Esophagus (tissue), 2 donors: ENCODE measurements around the gene DNASE1L2. TPM values are rescaled to one million over a fixed set of nuclear protein-coding genes. Genes with fewer than 3 reads are reported as not detected.

Experiments used
- H3K27ac ChIP-seq, 2 donors: one replicate each; pipeline ENCODE4 v1.5.1; 2013; ENCODE audit warnings: low read depth in 2 of 2, mild to moderate bottlenecking in 2 of 2, inconsistent platforms in 1 of 2, low read length in 1 of 2, moderate library complexity in 1 of 2
- H3K27me3 ChIP-seq, 2 donors: one replicate each; pipeline ENCODE4 v1.6.1; 2013; ENCODE audit warnings: low read length in 2 of 2, control low read depth in 1 of 2, mild to moderate bottlenecking in 1 of 2; ENCODE audit not compliant: insufficient read depth in 2 of 2, control insufficient read depth in 1 of 2
- H3K36me3 ChIP-seq, 2 donors: one replicate each; pipeline ENCODE4 v1.6.1; 2013; ENCODE audit warnings: low read length in 1 of 2; ENCODE audit not compliant: control insufficient read depth in 2 of 2, insufficient read depth in 2 of 2
- H3K4me1 ChIP-seq, 2 donors: one replicate each; pipeline ENCODE4 v1.6.1; 2013; ENCODE audit warnings: low read length in 1 of 2; ENCODE audit not compliant: control insufficient read depth in 2 of 2, insufficient read depth in 2 of 2
- H3K4me3 ChIP-seq, 2 donors: one replicate each; pipeline ENCODE4 v1.5.1; 2013; ENCODE audit warnings: low read length in 2 of 2, mild to moderate bottlenecking in 2 of 2, low read depth in 1 of 2, moderate library complexity in 1 of 2
- H3K9me3 ChIP-seq, 2 donors: one replicate each; pipeline ENCODE4 v1.6.1; 2013; ENCODE audit warnings: mild to moderate bottlenecking in 2 of 2, low read depth in 1 of 2, low read length in 1 of 2, moderate library complexity in 1 of 2; ENCODE audit not compliant: control insufficient read depth in 2 of 2, insufficient read depth in 1 of 2
- WGBS, 2 donors: extraction: QIAGEN DNeasy Blood & Tissue Kit; methylation state at CpG; one replicate each; pipeline ENCODE4 v1.1.7; 2013; 5-methylcytosine and 5-hydroxymethylcytosine counted together
- polyA plus RNA-seq, 2 donors: library from polyadenylated mRNA; stranded (reverse); fragments of 200-250 nt; gene quantifications; one replicate each; pipeline ENCODE4 v1.2.3, GENCODE V29; 2013
- donor health status: healthy with polysubstance abuse.
- donor health status: Bipolar disorder and iron deficiency.

The DNASE1L2 gene
- polyA plus RNA-seq, 2 donors: 0.41 to 1.3 TPM

DNA sequence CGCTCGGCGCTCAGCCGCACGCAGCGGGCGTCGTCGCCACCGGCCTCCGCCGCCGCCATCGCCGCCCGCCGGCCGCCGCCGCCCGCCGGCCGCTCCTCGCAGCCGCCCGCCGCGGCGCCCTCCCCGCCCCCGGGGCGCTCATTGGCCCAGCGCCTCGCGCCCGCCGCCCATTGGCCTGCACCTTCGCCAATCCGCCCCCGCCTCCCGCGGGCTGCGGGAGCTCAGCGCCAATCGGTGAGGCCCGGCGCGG is 21.6 kb upstream of the DNASE1L2 start, which contains the start of gene PGP:
TSS of gene PGP (minus strand) at position 122 of the 250 bp plus-strand sequence. CDS start at position 59, 63 bp downstream.
- Histone ChIP-seq H3K9me3 (no peaks in the 10 kb centered on the region), H3K27me3 (no peaks in the 10 kb centered on the region), H3K4me1 (peaks cover 0 to 18% of the 10 kb centered on the region in 2 donors), H3K27ac (peak within 1 kb of the TSS; percentile 95), H3K36me3 (peaks cover 0 to 8% of the 10 kb centered on the region in 2 donors), H3K4me3 (peak within 1 kb of the TSS; percentile 63 to 89)
- 0% methylated on average over 2 to 48 of the region's 48 CpGs for WGBS, 2 donors

DNA sequence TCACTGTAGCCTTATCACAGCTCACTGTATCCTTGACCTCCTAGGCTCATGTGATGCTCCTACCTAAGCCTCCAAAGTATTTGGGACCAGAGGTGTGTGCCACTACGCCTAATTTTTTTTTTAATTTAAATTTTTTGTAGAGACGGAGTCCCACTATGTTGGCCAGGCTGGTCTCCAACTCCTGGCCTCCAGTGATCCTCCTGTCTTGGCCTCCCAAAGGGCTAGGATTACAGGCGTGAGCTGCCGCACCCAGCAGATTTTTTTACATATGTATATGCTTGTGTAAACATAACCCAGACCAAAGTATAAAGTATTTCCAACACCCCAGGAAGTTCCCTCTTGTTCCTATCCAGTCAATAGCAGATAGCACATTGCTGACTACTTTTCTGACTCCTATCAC is 19.9 kb upstream of the DNASE1L2 start:
- WGBS, 2 donors: 89 to 97% methylated on average over 4 of the region's 4 CpGs
- Histone ChIP-seq H3K27ac (no peak overlapping the region), H3K9me3 (no peaks in the 10 kb centered on the region), H3K36me3 (peaks cover 0 to 3% of the 10 kb centered on the region in 2 donors), H3K4me3 (no peak overlapping the region), H3K4me1 (peaks cover 0 to 18% of the 10 kb centered on the region in 2 donors), H3K27me3 (no peaks in the 10 kb centered on the region)

GRCh38 chr16:2223221-2223941 is 12.9 kb upstream of the DNASE1L2 start, which contains the start of gene E4F1:
Gene E4F1, plus strand, starts transcription at chr16:2223591. Its CDS starts 23 bp downstream, at chr16:2223614.
- H3K9me3 ChIP-seq: no peaks in the 10 kb centered on the region
- H3K27ac ChIP-seq: peak within 1 kb of the TSS; percentile 92
- H3K4me3 ChIP-seq: peak within 1 kb of the TSS; percentile 91 to 94
- H3K4me1 ChIP-seq: peaks cover 0 to 10% of the 10 kb centered on the region in 2 donors
- no peaks in the 10 kb centered on the region for H3K27me3 ChIP-seq
- peaks cover under 1 to 8% of the 10 kb centered on the region in 2 donors for H3K36me3 ChIP-seq
- WGBS, 2 donors: 0% methylated on average over 62 to 82 of the region's 82 CpGs

DNA sequence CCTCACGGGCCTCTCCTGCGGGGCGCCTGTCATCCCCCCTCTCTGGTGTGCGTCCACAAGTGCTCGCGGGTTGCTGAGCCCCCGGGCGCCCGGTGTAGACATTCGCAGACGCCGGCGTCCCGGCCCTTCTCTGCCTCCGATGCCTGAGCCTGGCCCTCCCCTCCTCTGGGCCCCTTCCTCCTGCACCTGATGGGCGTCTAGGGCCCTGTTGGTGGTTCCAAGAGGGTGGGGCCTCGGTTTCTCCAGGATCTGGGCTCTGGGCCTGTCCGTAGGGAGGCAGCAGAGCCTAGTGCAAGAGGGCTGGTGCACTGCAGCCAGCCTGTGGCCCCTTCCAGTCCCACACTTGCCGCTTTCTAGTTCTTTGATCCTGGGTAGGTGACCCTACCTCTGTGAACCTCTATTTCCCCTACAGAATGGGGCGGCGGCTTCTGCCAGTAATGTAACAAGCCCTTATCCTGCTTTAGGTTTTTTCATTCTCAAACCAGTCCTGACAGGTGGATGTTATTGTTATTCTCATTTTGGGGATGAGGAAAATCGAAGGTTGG is 12.2 kb upstream of the DNASE1L2 start:
- H3K4me1 ChIP-seq: peaks cover 0 to 10% of the 10 kb centered on the region in 2 donors

GRCh38 chr16:2226245-2226793 is 9.9 kb upstream of the DNASE1L2 start:
- 54 to 60% methylated on average over 9 of the region's 9 CpGs for WGBS, 2 donors
- H3K9me3 ChIP-seq: no peaks in the 10 kb centered on the region
- peaks cover 0 to 15% of the 10 kb centered on the region in 2 donors for H3K4me1 ChIP-seq
- no peak overlapping the region for H3K4me3 ChIP-seq
- H3K27me3 ChIP-seq: no peaks in the 10 kb centered on the region
- peaks cover 11 to 32% of the 10 kb centered on the region in 2 donors for H3K36me3 ChIP-seq
- H3K27ac ChIP-seq: no peak overlapping the region

More for the DNA sequence above, 12.2 kb upstream of the DNASE1L2 start:
- no peaks in the 10 kb centered on the region for H3K27me3 ChIP-seq
- H3K27ac ChIP-seq: peak overlapping the region; percentile 92
- H3K9me3 ChIP-seq: no peaks in the 10 kb centered on the region
- WGBS, 2 donors: 2 to 4% methylated on average over 21 to 22 of the region's 22 CpGs
- H3K4me3 ChIP-seq: peak overlapping the region; percentile 91 to 94
- peaks cover 6 to 15% of the 10 kb centered on the region in 2 donors for H3K36me3 ChIP-seq

DNA sequence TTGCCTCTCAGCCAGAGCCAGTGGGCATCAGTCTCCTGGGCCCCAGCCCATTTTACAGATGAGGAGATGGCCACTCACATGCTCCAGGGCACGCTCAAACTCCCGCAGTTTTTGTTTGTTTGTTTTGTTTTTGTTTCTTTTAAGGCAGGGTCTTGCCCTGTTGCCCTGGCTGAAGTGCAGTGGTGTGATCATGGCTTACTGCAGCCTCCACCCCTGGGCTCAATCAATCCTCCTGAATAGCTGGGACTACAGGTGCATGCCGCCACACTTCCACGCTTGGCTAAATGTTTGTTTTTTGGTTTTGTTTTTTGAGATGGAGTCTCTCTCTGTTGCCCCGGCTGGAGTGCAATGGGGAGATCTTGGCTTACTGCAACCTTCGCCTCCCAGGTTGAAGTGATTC is 9.3 kb upstream of the DNASE1L2 start:
- H3K27me3 ChIP-seq: no peaks in the 10 kb centered on the region
- peaks cover 0 to 19% of the 10 kb centered on the region in 2 donors for H3K4me1 ChIP-seq
- no peaks in the 10 kb centered on the region for H3K9me3 ChIP-seq
- no peak overlapping the region for H3K27ac ChIP-seq
- WGBS, 2 donors: 84 to 88% methylated on average over 6 of the region's 6 CpGs
- H3K36me3 ChIP-seq: peaks cover 11 to 38% of the 10 kb centered on the region in 2 donors
- no peak overlapping the region for H3K4me3 ChIP-seq

- 86 to 90% methylated on average over 25 of the region's 25 CpGs for WGBS, 2 donors
- Histone ChIP-seq H3K27ac (no peak overlapping the region), H3K36me3 (peaks cover 22 to 52% of the 10 kb centered on the region in 2 donors)
These were observed 8.0 kb upstream of the DNASE1L2 start for GRCh38 chr16:2228161-2228824.

DNA sequence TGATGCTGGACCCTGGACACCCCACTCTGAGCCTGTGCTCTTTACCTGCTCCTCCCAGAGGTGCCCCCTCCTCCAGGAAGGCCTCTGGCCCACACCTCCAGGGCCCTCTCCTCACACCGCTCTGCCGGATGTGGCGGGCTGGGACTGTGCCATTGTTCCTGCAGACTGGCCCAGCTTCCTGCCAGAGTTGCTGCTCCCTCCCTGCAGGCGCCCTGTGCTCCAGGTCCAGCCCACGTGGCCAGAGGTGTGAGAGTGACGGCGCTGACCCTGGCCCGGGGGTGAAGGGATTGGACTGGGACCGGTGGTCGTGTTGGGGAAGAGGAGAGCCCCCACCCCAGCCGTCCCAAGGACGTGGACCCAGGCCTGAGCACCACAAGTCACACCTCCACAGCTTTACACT is 7.2 kb upstream of the DNASE1L2 start:
- WGBS, 2 donors: 90 to 93% methylated on average over 12 of the region's 12 CpGs
- Histone ChIP-seq H3K4me3 (no peak overlapping the region), H3K9me3 (no peaks in the 10 kb centered on the region), H3K27me3 (no peaks in the 10 kb centered on the region), H3K27ac (no peak overlapping the region), H3K4me1 (peaks cover 0 to 19% of the 10 kb centered on the region in 2 donors), H3K36me3 (peaks cover 26 to 60% of the 10 kb centered on the region in 2 donors)

More at GRCh38 chr16:2228161-2228824, 8.0 kb upstream of the DNASE1L2 start:
- H3K9me3 ChIP-seq: no peaks in the 10 kb centered on the region
- no peak overlapping the region for H3K4me3 ChIP-seq
- no peaks in the 10 kb centered on the region for H3K27me3 ChIP-seq
- H3K4me1 ChIP-seq: peaks cover 0 to 19% of the 10 kb centered on the region in 2 donors

- H3K4me3 ChIP-seq: no peak overlapping the region
- H3K9me3 ChIP-seq: no peaks in the 10 kb centered on the region
- WGBS, 2 donors: 91 to 93% methylated on average over 23 of the region's 23 CpGs
- peaks cover 26 to 65% of the 10 kb centered on the region in 2 donors for H3K36me3 ChIP-seq
- H3K4me1 ChIP-seq: peaks cover 0 to 19% of the 10 kb centered on the region in 2 donors
- H3K27me3 ChIP-seq: no peaks in the 10 kb centered on the region
- no peak overlapping the region for H3K27ac ChIP-seq
These were observed 6.5 kb upstream of the DNASE1L2 start for GRCh38 chr16:2229632-2230250.
